Endodermal cell (in vitro differentiated cells): ENCODE results near the gene TRIM37. TPM values are rescaled to one million over a fixed set of nuclear protein-coding genes. Genes with fewer than 3 reads are reported as not detected.

Experiments
- DNase-seq: peaks from one replicate; pipeline ENCODE4 v3.0.0-alpha.2; 2017
- H3K27ac ChIP-seq: 2 replicates; pipeline ENCODE4 v1.5.1; 2013; ENCODE audit warnings: mild to moderate bottlenecking, low read depth, low read length, moderate library complexity
- H3K27me3 ChIP-seq: 2 replicates; pipeline ENCODE4 v1.6.1; 2013; ENCODE audit warnings: mild to moderate bottlenecking, low read length, moderate library complexity; ENCODE audit not compliant: insufficient read depth, control insufficient read depth, poor library complexity, severe bottlenecking
- H3K36me3 ChIP-seq: 2 replicates; pipeline ENCODE4 v1.7.0; 2013; ENCODE audit warnings: mild to moderate bottlenecking, low read length, moderate library complexity; ENCODE audit not compliant: control insufficient read depth, insufficient read depth
- H3K4me1 ChIP-seq: one replicate; pipeline ENCODE4 v1.7.0; 2013; ENCODE audit warnings: low read length; ENCODE audit not compliant: control insufficient read depth, insufficient read depth
- H3K4me3 ChIP-seq: 2 replicates; pipeline ENCODE4 v1.5.1; 2013; ENCODE audit warnings: mild to moderate bottlenecking, low read length, moderate library complexity
- H3K9ac ChIP-seq: 2 replicates; pipeline ENCODE4 v1.6.1; 2013; ENCODE audit warnings: mild to moderate bottlenecking, low read length, moderate library complexity; ENCODE audit not compliant: poor library complexity, severe bottlenecking; ENCODE audit errors: extremely low read depth
- H3K9me3 ChIP-seq: 2 replicates; pipeline ENCODE4 v1.6.1; 2013; ENCODE audit warnings: mild to moderate bottlenecking, low read length, moderate library complexity; ENCODE audit not compliant: control insufficient read depth
- H3K27ac Mint-ChIP-seq: 2 replicates; pipeline ENCODE4 v1.8.0; 2020; ENCODE audit warnings: mixed read lengths
- H3K27me3 Mint-ChIP-seq: 2 replicates; pipeline ENCODE4 v1.8.0; 2021; ENCODE audit warnings: mild to moderate bottlenecking, mixed read lengths; ENCODE audit not compliant: insufficient read depth
- H3K36me3 Mint-ChIP-seq: 2 replicates; pipeline ENCODE4 v1.8.0; 2020; ENCODE audit warnings: low read depth, mixed read lengths
- H3K4me1 Mint-ChIP-seq: 2 replicates; pipeline ENCODE4 v1.8.0; 2020; ENCODE audit warnings: mixed read lengths
- H3K4me3 Mint-ChIP-seq: 2 replicates; pipeline ENCODE4 v1.8.0; 2020; ENCODE audit warnings: mild to moderate bottlenecking, moderate library complexity, mixed read lengths
- H3K9me3 Mint-ChIP-seq: 2 replicates; pipeline ENCODE4 v1.8.0; 2020; ENCODE audit warnings: mild to moderate bottlenecking, mixed read lengths
- CTCF ChIP-seq: fragments of 200-600 bp; sonication (generic); conservative IDR thresholded peaks from 2 replicates; pipeline ENCODE4 v1.5.0; 2021; ENCODE audit warnings: antibody characterized with exemption, mild to moderate bottlenecking
- WGBS, 2 experiments: methylation state at CpG; one replicate each; pipeline versions ENCODE4 v1.1.5 to v1.1.7; 2013; ENCODE audit warnings: missing lambda C conversion rate in 2 of 2, mixed read lengths in 1 of 2; ENCODE audit not compliant: insufficient coverage in 1 of 2, insufficient read length in 1 of 2; 5-methylcytosine and 5-hydroxymethylcytosine counted together
- total RNA-seq, 2 donors: library from RNA; stranded (reverse); fragmentation: NEBNext Ultra II Directional in 1 of 2; extraction: Animal tissue kit (Norgen Biotek cat#: 25700) in 1 of 2; gene quantifications; 2 replicates in 1 of 2; 3 replicates in 1 of 2; pipeline ENCODE4 v1.2.1, GENCODE V29; 2021

The TRIM37 gene
- total RNA-seq, 2 donors from 2014 or later: 43.6 to 64.6 TPM

DNA sequence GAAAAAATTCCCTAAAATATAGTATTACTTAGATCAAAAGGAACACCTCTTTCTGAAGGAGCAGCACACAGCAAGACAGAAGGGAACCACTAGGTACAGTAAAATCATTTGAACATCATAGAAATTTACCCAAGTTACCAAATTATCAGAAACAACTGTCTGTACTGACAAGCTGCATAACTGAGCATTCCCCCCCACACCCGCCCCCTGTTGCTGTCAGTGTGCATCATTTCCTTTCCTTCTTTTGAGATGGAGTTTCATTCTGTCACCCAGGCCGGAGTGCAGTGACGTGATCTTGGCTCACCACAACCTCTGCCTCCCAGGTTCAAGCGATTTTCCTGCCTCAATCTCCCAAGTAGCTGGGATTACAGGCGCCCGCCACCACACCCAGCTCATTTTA is 120.7 kb downstream of the TRIM37 start:
- no peak overlapping the region for H3K27ac ChIP-seq
- H3K27ac Mint-ChIP-seq: no peak overlapping the region
- peaks cover 2% of the 10 kb centered on the region for H3K4me1 ChIP-seq
- no peak overlapping the region for H3K4me3 ChIP-seq
- H3K4me3 Mint-ChIP-seq: no peak overlapping the region
- peaks cover 3% of the 10 kb centered on the region for H3K36me3 Mint-ChIP-seq
- H3K9me3 ChIP-seq: no peaks in the 10 kb centered on the region
- 89 to 100% methylated on average over 2 to 3 of the region's 6 CpGs for WGBS, 2 experiments
- no peaks in the 10 kb centered on the region for H3K36me3 ChIP-seq
- H3K9ac ChIP-seq: no peak overlapping the region
- TF ChIP-seq CTCF: no peak
- peaks cover 15% of the 10 kb centered on the region for H3K4me1 Mint-ChIP-seq
- peaks cover 2% of the 10 kb centered on the region for H3K9me3 Mint-ChIP-seq
- no peak for DNase-seq
- no peaks in the 10 kb centered on the region for H3K27me3 Mint-ChIP-seq
- no peaks in the 10 kb centered on the region for H3K27me3 ChIP-seq

- Mint-ChIP-seq H3K27me3 (no peaks in the 10 kb centered on the region), H3K9me3 (peaks cover 2% of the 10 kb centered on the region), H3K4me1 (peaks cover 15% of the 10 kb centered on the region), H3K27ac (no peak overlapping the region), H3K4me3 (no peak overlapping the region), H3K36me3 (peaks cover 3% of the 10 kb centered on the region)
- Histone ChIP-seq H3K4me3 (no peak overlapping the region), H3K36me3 (no peaks in the 10 kb centered on the region), H3K27ac (no peak overlapping the region), H3K27me3 (no peaks in the 10 kb centered on the region), H3K4me1 (peaks cover 2% of the 10 kb centered on the region), H3K9ac (no peak overlapping the region), H3K9me3 (no peaks in the 10 kb centered on the region)
- no peak for DNase-seq
- WGBS, 2 experiments: 17 to 74% methylated on average over 1 to 5 of the region's 6 CpGs
- no peak for TF ChIP-seq CTCF
These were observed 121.3 kb downstream of the TRIM37 start for GRCh38 chr17:58985367-58985766.

DNA sequence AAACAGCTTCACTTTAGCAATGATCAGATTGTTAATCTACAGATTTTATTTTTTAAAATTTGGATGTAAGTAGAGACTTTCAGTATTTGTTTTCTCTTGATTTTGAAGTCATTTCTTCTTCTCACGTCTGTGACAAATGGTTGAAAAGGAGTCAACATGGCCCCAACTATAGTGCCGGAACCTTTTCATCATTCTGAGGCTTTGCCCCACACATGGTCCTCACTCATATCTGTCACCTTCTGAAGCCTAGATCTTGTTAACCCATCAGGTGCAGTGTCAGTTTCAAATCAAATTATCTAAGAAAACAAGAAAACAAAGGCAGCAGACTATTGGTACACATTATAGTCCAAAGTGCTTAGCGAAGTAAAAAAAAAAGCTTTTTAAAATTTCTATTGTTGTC is 124.1 kb downstream of the TRIM37 start:
- Histone ChIP-seq H3K9ac (no peak overlapping the region), H3K9me3 (no peaks in the 10 kb centered on the region), H3K27ac (no peak overlapping the region), H3K4me3 (no peak overlapping the region), H3K4me1 (peaks cover 2% of the 10 kb centered on the region), H3K36me3 (no peaks in the 10 kb centered on the region), H3K27me3 (no peaks in the 10 kb centered on the region)
- Mint-ChIP-seq H3K4me1 (peaks cover 8% of the 10 kb centered on the region), H3K9me3 (no peaks in the 10 kb centered on the region), H3K27me3 (no peaks in the 10 kb centered on the region), H3K36me3 (no peaks in the 10 kb centered on the region), H3K27ac (no peak overlapping the region), H3K4me3 (no peak overlapping the region)
- WGBS, 2 experiments: 81 to 93% methylated on average over 2 to 3 of the region's 3 CpGs
- no peak for DNase-seq
- no peak for TF ChIP-seq CTCF
